ENCODE data around the gene BAD.
"Not testable (repeated sequence)": the region's sequence is repeated elsewhere in the genome, so short reads cannot be mapped to it uniquely, and the experiment has no call there.

The BAD gene

GRCh38 chr11:64314805-64315561, 30.5 kb upstream of the BAD start:
- DNase-seq = no peak

- no peak for DNase-seq
These were observed 29.8 kb upstream of the BAD start for GRCh38 chr11:64314146-64314804.

- no peak for DNase-seq
These were observed 29.2 kb upstream of the BAD start for GRCh38 chr11:64313491-64314145.

- no peak for DNase-seq
These were observed 28.5 kb upstream of the BAD start for GRCh38 chr11:64312947-64313346.

GRCh38 chr11:64307795-64308194, 23.3 kb upstream of the BAD start:
- not testable (repeated sequence) for DNase-seq

GRCh38 chr11:64306876-64307622, 22.6 kb upstream of the BAD start:
- no peak for DNase-seq

GRCh38 chr11:64306563-64306875, 22.1 kb upstream of the BAD start:
- DNase-seq = no peak

- no peak for DNase-seq
These were observed 21.5 kb upstream of the BAD start for GRCh38 chr11:64305691-64306562.

GRCh38 chr11:64305075-64305690, 20.7 kb upstream of the BAD start, which contains the start of gene ESRRA:
Gene ESRRA (plus strand): TSS chr11:64305524. CDS start chr11:64307180, 1,656 bp downstream.
- DNase-seq = peak; percentile 97

- peak; percentile 98 for DNase-seq
These were observed 20.0 kb upstream of the BAD start for GRCh38 chr11:64304316-64305072.

- no peak for DNase-seq
These were observed 19.5 kb upstream of the BAD start for GRCh38 chr11:64304032-64304315.

- DNase-seq = no peak
These were observed 18.9 kb upstream of the BAD start for GRCh38 chr11:64303109-64304031.

GRCh38 chr11:64299847-64300648, 15.6 kb upstream of the BAD start, which contains the start of gene CATSPERZ:
Gene CATSPERZ (plus strand): TSS chr11:64300358. CDS start chr11:64300411, 53 bp downstream.
- peak; percentile 97 for DNase-seq

GRCh38 chr11:64298966-64299846, 14.7 kb upstream of the BAD start:
- DNase-seq = no peak

GRCh38 chr11:64297699-64298358, 13.4 kb upstream of the BAD start:
- no peak for DNase-seq

- DNase-seq = peak; percentile 17
These were observed 12.6 kb upstream of the BAD start for GRCh38 chr11:64296830-64297698.

Data from 8988T (cell line).